Measurements from ENCODE around the gene EBI3.

- no peak for TF ChIP-seq ZNF274 (IDR thresholded peaks at IDR 0.05; ENCODE audit: low read depth, low read length)
- TF ChIP-seq YY1 (IDR thresholded peaks at IDR 0.05; ENCODE audit: insufficient read depth, insufficient read length), result no peak
Observed at GRCh38 chr19:4225885-4226284, 3.4 kb upstream of the EBI3 start.
